OCI-LY3 (cell line): Measurements from ENCODE around the gene SPINT4.
"Not testable (repeated sequence)": the region's sequence is repeated elsewhere in the genome, so short reads cannot be mapped to it uniquely, and the experiment has no call there.

Source experiments
- H2AFZ ChIP-seq: fragments of 200-600, 300-600 bp; shearing (Covaris generic); 2 replicates; pipeline ENCODE4 v1.6.0; 2014; ENCODE audit warnings: antibody characterized with exemption, low read depth, low read length
- H3K27ac ChIP-seq: fragments of 200-600, 300-600 bp; sonication (generic); 2 replicates; pipeline ENCODE4 v1.5.1; 2014; ENCODE audit warnings: mild to moderate bottlenecking, low read length, moderate library complexity, mixed read lengths
- H3K27me3 ChIP-seq: fragments of 200-600, 300-600 bp; sonication (generic); 2 replicates; pipeline ENCODE4 v1.6.1; 2014; ENCODE audit warnings: low read depth, low read length, mixed read lengths
- H3K36me3 ChIP-seq: fragments of 200-600, 300-600 bp; sonication (generic); replicated peaks from 2 replicates; pipeline ENCODE3; 2014; ENCODE audit warnings: low read depth, low read length, mixed read lengths
- H3K4me1 ChIP-seq: fragments of 300-600, 200-600 bp; sonication (generic); 2 replicates; pipeline ENCODE4 v1.6.1; 2014; ENCODE audit warnings: low read length, mixed read lengths
- H3K4me2 ChIP-seq: fragments of 200-600, 300-600 bp; sonication (generic); 2 replicates; pipeline ENCODE4 v1.6.1; 2014; ENCODE audit warnings: low read length, mixed read lengths
- H3K4me3 ChIP-seq: fragments of 300-600, 200-600 bp; sonication (generic); 2 replicates; pipeline ENCODE4 v1.5.1; 2014; ENCODE audit warnings: antibody characterized with exemption, mild to moderate bottlenecking, low read length, moderate library complexity
- H3K79me2 ChIP-seq: fragments of 300-600, 200-600 bp; shearing (Covaris generic); 2 replicates; pipeline ENCODE4 v1.6.1; 2014; ENCODE audit warnings: mild to moderate bottlenecking, low read length, mixed read lengths
- H3K9ac ChIP-seq: fragments of 300-600, 200-600 bp; shearing (Covaris generic); 2 replicates; pipeline ENCODE4 v1.6.0; 2014; ENCODE audit warnings: mild to moderate bottlenecking, low read length, moderate library complexity
- H3K9me3 ChIP-seq: fragments of 200-600, 300-600 bp; shearing (Covaris generic); 2 replicates; pipeline ENCODE4 v1.6.1; 2014; ENCODE audit warnings: low read length, mixed read lengths; ENCODE audit not compliant: insufficient read depth
- H4K20me1 ChIP-seq: fragments of 200-600, 300-600 bp; sonication (generic); 2 replicates; pipeline ENCODE4 v1.6.1; 2016; ENCODE audit warnings: low read length, mixed read lengths; ENCODE audit not compliant: insufficient read depth
- EZH2phosphoT487 ChIP-seq: fragments of 200-600 bp; shearing (Covaris generic); IDR thresholded peaks from 2 replicates; pipeline ENCODE4 v1.6.1; 2018; ENCODE audit warnings: antibody characterized with exemption, mixed run types, low read depth
- TF ChIP-seq, protein P1 (sequence below): fragments of 200-600, 300-600 bp; sonication (generic); IDR thresholded peaks from 2 replicates; pipeline ENCODE4 v1.5.1; 2014; ENCODE audit warnings: antibody characterized with exemption, low read length, low read depth

The SPINT4 gene

DNA sequence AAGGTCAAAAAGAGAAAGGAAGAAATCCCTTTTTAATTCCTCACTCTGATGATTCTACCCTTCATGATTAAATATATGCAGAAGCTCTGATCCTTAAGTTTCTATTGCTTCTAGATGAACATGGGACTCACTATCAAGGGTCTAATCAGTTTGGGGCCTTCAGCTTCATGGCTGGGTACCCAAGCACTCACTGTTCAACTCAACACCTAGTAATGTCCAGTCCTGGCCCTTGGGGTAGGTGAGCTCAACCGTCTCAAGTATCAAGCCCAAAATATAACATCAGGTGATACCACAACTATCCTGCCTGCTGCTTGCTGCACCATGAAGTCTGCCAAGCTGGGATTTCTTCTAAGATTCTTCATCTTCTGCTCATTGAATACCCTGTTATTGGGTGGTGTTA lies at the start of gene SPINT4:
TSS of gene SPINT4 (plus strand) at position 301 of the 400 bp plus-strand sequence. CDS start at position 322, 21 bp downstream.
- TF ChIP-seq EZH2phosphoT487 = no peak
- TF ChIP-seq, protein P1, sequence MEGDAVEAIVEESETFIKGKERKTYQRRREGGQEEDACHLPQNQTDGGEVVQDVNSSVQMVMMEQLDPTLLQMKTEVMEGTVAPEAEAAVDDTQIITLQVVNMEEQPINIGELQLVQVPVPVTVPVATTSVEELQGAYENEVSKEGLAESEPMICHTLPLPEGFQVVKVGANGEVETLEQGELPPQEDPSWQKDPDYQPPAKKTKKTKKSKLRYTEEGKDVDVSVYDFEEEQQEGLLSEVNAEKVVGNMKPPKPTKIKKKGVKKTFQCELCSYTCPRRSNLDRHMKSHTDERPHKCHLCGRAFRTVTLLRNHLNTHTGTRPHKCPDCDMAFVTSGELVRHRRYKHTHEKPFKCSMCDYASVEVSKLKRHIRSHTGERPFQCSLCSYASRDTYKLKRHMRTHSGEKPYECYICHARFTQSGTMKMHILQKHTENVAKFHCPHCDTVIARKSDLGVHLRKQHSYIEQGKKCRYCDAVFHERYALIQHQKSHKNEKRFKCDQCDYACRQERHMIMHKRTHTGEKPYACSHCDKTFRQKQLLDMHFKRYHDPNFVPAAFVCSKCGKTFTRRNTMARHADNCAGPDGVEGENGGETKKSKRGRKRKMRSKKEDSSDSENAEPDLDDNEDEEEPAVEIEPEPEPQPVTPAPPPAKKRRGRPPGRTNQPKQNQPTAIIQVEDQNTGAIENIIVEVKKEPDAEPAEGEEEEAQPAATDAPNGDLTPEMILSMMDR = no peak

DNA sequence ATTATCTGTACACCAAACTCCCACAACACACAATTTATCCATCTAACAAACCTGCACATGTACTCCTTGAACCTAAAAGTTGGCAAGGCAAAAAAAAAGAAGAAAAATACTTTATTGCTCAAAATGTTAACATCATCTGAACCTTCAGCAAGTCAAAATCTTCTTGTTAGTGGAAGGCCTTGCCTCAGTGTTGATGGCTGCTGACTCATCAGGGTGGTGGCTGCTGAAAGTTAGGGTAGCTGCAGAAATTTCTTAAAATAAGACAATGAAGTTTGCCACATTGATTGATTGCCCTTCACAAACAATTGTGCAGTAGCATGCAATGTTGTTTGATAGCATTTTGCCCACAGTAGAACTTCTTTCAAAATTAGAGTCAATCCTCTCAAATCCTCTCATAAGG lies 49.4 kb upstream of the SPINT4 start:
- no peaks in the 10 kb centered on the region for H4K20me1 ChIP-seq
- 0 out of 2 replicates have a peak, but pooled peaks cover 5% of the 10 kb centered on the region for H3K9me3 ChIP-seq
- no peaks in the 10 kb centered on the region for H3K36me3 ChIP-seq
- H3K4me2 ChIP-seq = no peak overlapping the region
- no peak overlapping the region for H3K4me3 ChIP-seq
- H3K4me1 ChIP-seq = no peaks in the 10 kb centered on the region
- H3K27me3 ChIP-seq = peaks cover 56% of the 10 kb centered on the region
- no peaks in the 10 kb centered on the region for H3K79me2 ChIP-seq
- TF ChIP-seq, protein P1 = no peak
- TF ChIP-seq EZH2phosphoT487 = no peak
- H3K27ac ChIP-seq = no peak overlapping the region
- no peak overlapping the region for H2AFZ ChIP-seq
- no peak overlapping the region for H3K9ac ChIP-seq

More for the DNA sequence above, at the start of gene SPINT4:
- H3K9ac ChIP-seq = no peak within 1 kb of the TSS
- H3K36me3 ChIP-seq = no peaks in the 10 kb centered on the region
- H2AFZ ChIP-seq = no peak within 1 kb of the TSS
- H3K27me3 ChIP-seq = peaks cover 51% of the 10 kb centered on the region
- no peak within 1 kb of the TSS for H3K4me2 ChIP-seq
- no peak within 1 kb of the TSS for H3K4me3 ChIP-seq
- H3K9me3 ChIP-seq = no peaks in the 10 kb centered on the region
- no peaks in the 10 kb centered on the region for H3K4me1 ChIP-seq
- H3K27ac ChIP-seq = no peak within 1 kb of the TSS
- no peaks in the 10 kb centered on the region for H4K20me1 ChIP-seq
- H3K79me2 ChIP-seq = no peaks in the 10 kb centered on the region

DNA sequence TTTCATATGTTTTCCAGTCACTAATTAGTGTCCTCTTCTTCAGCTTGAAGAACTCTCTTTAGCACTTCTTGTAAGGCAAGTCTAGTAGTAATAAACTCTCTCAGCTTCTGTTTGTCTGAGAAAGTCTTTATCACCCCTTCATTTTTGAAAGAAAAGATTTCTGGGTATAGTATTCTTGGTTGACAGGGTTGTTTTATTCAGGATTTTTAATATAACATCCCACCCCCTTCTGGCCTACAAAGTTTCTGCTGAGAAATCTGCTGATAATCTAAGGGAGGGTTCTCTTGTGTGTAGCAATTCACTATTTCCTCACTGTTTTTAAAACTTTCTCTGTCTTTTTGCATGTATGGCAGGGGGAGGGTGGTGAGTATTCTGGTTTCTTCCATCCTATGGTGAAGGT lies 42.5 kb upstream of the SPINT4 start:
- Histone ChIP-seq H3K36me3 (no peaks in the 10 kb centered on the region), H3K9ac (no peak overlapping the region), H3K4me2 (no peak overlapping the region), H3K4me3 (no peak overlapping the region), H3K79me2 (no peaks in the 10 kb centered on the region), H3K27me3 (peaks cover 26% of the 10 kb centered on the region), H3K27ac (no peak overlapping the region), H2AFZ (no peak overlapping the region), H4K20me1 (no peaks in the 10 kb centered on the region), H3K9me3 (peaks cover 19% of the 10 kb centered on the region; the same call in 1 of the 2 replicates), H3K4me1 (no peaks in the 10 kb centered on the region)
- TF ChIP-seq EZH2phosphoT487 = no peak
- TF ChIP-seq, protein P1 = no peak

DNA sequence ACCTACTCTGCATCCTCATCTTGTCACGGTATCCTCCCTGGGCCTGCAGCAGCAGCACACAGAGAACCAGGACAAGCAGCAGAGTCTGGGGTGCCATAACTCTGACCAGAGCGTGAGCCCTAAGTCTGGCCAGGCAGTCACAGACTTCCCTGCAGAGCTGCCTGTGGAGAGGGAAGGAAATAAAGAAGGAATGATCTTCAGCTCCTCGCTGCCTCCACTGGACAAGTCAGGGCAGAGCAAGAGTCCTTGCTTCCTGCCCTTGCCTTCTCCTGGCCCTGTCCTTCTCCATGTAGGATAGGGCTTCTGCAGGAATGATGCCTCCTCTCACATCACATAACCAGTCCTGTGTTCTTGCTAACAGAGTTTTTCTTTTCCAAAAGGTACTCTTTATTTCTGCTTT lies 36.3 kb upstream of the SPINT4 start:
- no peak overlapping the region for H3K9ac ChIP-seq
- no peak overlapping the region for H3K4me3 ChIP-seq
- no peaks in the 10 kb centered on the region for H4K20me1 ChIP-seq
- no peak overlapping the region for H3K4me2 ChIP-seq
- H3K9me3 ChIP-seq = no peaks in the 10 kb centered on the region; the same call in 1 of the 2 replicates
- H3K4me1 ChIP-seq = no peaks in the 10 kb centered on the region
- H3K27me3 ChIP-seq = peaks cover 27% of the 10 kb centered on the region
- TF ChIP-seq, protein P1 = no peak
- no peak for TF ChIP-seq EZH2phosphoT487
- no peaks in the 10 kb centered on the region for H3K36me3 ChIP-seq
- no peak overlapping the region for H2AFZ ChIP-seq
- no peak overlapping the region for H3K27ac ChIP-seq
- no peaks in the 10 kb centered on the region for H3K79me2 ChIP-seq

DNA sequence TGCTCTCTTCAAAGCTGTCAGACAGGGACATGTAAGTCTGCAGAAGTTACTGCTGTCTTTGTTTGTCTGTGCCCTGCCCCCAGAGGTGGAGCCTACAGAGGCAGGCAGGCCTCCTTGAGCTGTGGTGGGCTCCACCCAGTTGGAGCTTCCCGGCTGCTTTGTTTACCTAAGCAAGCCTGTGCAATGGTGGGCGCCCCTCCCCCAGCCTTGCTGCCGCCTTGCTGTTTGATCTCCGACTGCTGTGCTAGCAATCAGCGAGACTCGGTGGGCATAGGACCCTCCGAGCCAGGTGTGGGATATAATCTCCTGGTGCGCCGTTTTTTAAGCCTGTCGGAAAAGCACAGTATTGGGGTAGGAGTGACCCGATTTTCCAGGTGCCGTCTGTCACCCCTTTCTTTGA lies 28.8 kb upstream of the SPINT4 start:
- not testable (repeated sequence) for H3K4me2 ChIP-seq, H2AFZ ChIP-seq, H4K20me1 ChIP-seq, H3K79me2 ChIP-seq, H3K36me3 ChIP-seq, H3K9ac ChIP-seq, H3K4me3 ChIP-seq, H3K27ac ChIP-seq, H3K27me3 ChIP-seq, H3K9me3 ChIP-seq, H3K4me1 ChIP-seq
